HG02852 (cell line): ENCODE measurements around the gene CSK.

Source experiments
- ATAC-seq: cut with Tn5 transposase; IDR thresholded peaks from one replicate; pipeline ENCODE4 v1.9.1; 2021; ENCODE audit warnings: mild to moderate bottlenecking, moderate library complexity; ENCODE audit not compliant: unreplicated experiment

CSK gene

GRCh38 chr15:74799856-74800558, 18.1 kb downstream of the CSK start:
- peak; percentile 69 for ATAC-seq

- no peak for ATAC-seq
Measured at GRCh38 chr15:74800559-74801094, 18.7 kb downstream of the CSK start.

- ATAC-seq: no peak
Measured at GRCh38 chr15:74801311-74801997, 19.6 kb downstream of the CSK start.

GRCh38 chr15:74802290-74802689, 20.4 kb downstream of the CSK start:
- ATAC-seq: no peak

GRCh38 chr15:74802862-74803447, 21.1 kb downstream of the CSK start:
- ATAC-seq: no peak

GRCh38 chr15:74804935-74805334, 23.1 kb downstream of the CSK start:
- no peak for ATAC-seq

- ATAC-seq: no peak
Measured at GRCh38 chr15:74807282-74807681, 25.4 kb downstream of the CSK start.

- ATAC-seq: no peak
Measured at GRCh38 chr15:74808078-74808839, 26.4 kb downstream of the CSK start.

- no peak for ATAC-seq
Measured at GRCh38 chr15:74808840-74809229, 27.0 kb downstream of the CSK start.

- no peak for ATAC-seq
Measured at GRCh38 chr15:74809242-74809641, 27.4 kb downstream of the CSK start.

- no peak for ATAC-seq
Measured at GRCh38 chr15:74809956-74810355, 28.1 kb downstream of the CSK start.

GRCh38 chr15:74812533-74812932, 30.7 kb downstream of the CSK start, which contains the start of gene LMAN1L:
Gene LMAN1L, plus strand, starts transcription at chr15:74812835. Its CDS starts 20 bp downstream, at chr15:74812855.
- no peak for ATAC-seq

- ATAC-seq: no peak
Measured at GRCh38 chr15:74815121-74815934, 33.4 kb downstream of the CSK start.

- ATAC-seq: no peak
Measured at GRCh38 chr15:74815961-74816360, 34.1 kb downstream of the CSK start.

GRCh38 chr15:74816624-74817369, 34.9 kb downstream of the CSK start:
- ATAC-seq: no peak

- ATAC-seq: no peak
Measured at GRCh38 chr15:74817370-74817737, 35.5 kb downstream of the CSK start.

- ATAC-seq: no peak
Measured at GRCh38 chr15:74820056-74820455, 38.2 kb downstream of the CSK start.

GRCh38 chr15:74821091-74821789, 39.4 kb downstream of the CSK start:
- no peak for ATAC-seq

GRCh38 chr15:74821790-74822158, 39.9 kb downstream of the CSK start:
- no peak for ATAC-seq
